ENCODE data around the gene SLC6A6.

DNA sequence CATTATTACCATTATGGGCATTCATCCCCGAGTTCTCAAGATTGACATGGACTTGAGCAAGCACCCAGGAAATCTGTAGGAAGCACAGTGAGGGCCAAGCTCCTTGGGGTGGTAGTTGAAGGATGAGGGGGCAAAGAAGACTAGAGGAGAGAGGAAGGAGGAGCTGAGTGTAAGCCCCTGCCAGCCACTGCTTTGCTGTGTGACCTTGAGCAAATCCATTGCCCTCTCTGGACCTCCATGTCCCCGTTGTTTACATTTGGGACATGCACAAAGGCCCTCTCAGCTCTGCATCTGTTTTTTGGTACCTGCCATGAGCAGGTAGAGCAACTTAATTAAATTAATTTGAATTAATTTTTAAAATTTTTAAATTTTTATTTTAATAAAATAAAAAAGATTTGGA, 33.5 kb upstream of the SLC6A6 start:
- TF ChIP-seq, protein P1, sequence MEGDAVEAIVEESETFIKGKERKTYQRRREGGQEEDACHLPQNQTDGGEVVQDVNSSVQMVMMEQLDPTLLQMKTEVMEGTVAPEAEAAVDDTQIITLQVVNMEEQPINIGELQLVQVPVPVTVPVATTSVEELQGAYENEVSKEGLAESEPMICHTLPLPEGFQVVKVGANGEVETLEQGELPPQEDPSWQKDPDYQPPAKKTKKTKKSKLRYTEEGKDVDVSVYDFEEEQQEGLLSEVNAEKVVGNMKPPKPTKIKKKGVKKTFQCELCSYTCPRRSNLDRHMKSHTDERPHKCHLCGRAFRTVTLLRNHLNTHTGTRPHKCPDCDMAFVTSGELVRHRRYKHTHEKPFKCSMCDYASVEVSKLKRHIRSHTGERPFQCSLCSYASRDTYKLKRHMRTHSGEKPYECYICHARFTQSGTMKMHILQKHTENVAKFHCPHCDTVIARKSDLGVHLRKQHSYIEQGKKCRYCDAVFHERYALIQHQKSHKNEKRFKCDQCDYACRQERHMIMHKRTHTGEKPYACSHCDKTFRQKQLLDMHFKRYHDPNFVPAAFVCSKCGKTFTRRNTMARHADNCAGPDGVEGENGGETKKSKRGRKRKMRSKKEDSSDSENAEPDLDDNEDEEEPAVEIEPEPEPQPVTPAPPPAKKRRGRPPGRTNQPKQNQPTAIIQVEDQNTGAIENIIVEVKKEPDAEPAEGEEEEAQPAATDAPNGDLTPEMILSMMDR (IDR thresholded peaks at IDR 0.05; ENCODE audit: low read length): no peak
- no peak for TF ChIP-seq EZH2phosphoT487 (IDR thresholded peaks at IDR 0.05; ENCODE audit: low read length)
